Renal cortex interstitium (tissue), 11 donors: Measurements from ENCODE around the gene FBLIM1. TPM values are rescaled to one million over a fixed set of nuclear protein-coding genes. Genes with fewer than 3 reads are reported as not detected.
A peak's percentile ranks its signal among the peaks of the same experiment; 100 is the strongest.
"Not testable (repeated sequence)": the region's sequence is repeated elsewhere in the genome, so short reads cannot be mapped to it uniquely, and the experiment has no call there.

ENCODE experiments used
- DNase-seq, 11 donors: peaks; one replicate each; pipeline ENCODE4 v3.0.0-alpha.2; 2013; ENCODE audit warnings: low read depth in 9 of 11, low spot score in 4 of 11; ENCODE audit errors: extremely low read depth in 1 of 11
- polyA plus RNA-seq, 3 donors: library from polyadenylated mRNA; unstranded; fragments of 120-200 nt; gene quantifications; one replicate each; pipeline ENCODE4 v1.2.1, GENCODE V29; 2013; ENCODE audit not compliant: insufficient read length in 3 of 3

Gene FBLIM1
- polyA plus RNA-seq, 3 donors: 43.8 to 60.8 (median 56.9) TPM

DNA sequence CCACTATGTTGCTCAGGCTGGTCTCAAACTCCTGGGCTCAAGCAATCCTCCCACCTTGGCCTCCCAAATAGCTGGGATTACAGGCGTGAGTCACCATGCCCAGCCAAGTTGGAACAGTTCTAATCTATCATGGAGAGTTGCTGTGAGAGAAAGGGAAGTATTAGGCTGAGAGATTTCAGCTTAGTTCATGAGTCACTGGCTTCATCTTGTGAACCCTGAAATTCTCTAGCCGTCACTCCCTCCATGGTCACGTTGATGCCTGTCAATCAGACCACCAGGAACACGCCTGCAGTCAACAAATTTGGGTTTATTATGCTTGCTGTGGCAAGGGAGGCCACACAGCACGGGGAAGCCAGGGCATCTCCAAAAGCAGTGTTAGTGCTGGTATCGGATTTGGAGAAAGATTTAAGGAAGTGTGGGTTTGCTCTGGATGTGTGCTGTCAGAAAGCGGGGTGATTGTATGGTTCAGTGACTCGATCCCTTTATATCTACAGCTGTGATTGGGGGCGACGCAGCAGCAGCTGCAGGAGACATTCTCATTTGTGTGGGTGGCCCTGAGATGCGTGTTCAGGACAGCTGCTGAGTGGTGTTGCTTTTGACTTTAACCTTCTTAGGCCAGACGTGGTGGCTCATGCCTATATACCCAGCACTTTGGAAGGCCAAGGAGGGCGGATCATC, 30.2 kb downstream of the FBLIM1 start:
- DNase-seq: no peak

DNA sequence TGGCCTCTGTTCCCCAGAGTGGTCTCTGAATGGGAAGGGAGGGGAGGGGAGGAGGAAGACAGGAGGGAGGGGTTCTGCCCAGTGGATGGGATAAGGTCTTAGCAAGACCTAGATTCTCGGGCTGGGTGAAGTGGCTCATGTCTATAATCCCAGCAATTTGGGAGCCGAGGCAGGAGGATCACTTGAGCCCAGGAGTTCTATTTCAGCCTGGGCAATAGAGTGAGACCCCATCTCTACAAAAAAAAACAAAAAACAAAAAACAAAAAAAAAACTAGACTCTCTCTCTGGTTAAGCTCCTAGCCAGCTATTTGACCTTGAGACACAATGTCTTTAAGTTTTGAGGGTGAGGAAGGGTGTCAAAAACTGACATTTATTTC, 37.5 kb downstream of the FBLIM1 start:
- no peak for DNase-seq

DNA sequence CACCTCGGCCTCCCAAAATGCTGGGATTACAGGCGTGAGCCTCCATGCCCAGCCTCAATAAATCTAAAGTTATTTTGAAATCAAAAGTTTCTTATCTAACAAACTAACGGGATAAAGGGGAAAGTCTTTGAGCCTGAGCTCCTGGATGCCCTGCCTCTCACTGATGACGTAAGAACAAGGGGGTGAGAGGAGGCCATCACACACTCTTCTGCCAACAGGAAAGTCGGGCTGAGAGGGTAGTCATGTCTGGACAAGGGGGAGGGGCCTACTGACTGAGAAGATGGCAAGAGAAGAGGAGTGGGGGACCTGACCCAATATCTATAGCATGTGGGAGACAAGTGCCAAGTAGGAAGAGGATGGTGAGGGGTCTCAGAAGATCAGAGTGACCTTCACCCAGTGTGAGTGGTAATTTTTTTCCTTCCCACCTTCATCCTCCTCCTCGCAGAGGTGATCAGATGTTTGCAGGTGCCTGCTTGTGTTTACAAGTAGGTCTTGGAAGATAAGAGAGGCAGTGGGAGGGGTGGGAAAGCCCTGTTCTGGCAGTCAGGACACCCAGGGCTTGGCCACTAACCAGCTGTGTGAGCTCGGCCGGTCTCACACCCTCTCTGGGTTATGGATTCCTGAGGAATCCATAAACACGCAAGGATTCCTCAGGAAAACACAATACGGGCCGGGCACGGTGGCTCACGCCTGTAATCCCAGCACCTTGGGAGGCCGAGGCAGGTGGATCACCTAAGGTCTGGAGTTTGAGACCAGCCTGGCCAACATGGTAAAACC, 39.2 kb downstream of the FBLIM1 start:
- DNase-seq: no peak

DNA sequence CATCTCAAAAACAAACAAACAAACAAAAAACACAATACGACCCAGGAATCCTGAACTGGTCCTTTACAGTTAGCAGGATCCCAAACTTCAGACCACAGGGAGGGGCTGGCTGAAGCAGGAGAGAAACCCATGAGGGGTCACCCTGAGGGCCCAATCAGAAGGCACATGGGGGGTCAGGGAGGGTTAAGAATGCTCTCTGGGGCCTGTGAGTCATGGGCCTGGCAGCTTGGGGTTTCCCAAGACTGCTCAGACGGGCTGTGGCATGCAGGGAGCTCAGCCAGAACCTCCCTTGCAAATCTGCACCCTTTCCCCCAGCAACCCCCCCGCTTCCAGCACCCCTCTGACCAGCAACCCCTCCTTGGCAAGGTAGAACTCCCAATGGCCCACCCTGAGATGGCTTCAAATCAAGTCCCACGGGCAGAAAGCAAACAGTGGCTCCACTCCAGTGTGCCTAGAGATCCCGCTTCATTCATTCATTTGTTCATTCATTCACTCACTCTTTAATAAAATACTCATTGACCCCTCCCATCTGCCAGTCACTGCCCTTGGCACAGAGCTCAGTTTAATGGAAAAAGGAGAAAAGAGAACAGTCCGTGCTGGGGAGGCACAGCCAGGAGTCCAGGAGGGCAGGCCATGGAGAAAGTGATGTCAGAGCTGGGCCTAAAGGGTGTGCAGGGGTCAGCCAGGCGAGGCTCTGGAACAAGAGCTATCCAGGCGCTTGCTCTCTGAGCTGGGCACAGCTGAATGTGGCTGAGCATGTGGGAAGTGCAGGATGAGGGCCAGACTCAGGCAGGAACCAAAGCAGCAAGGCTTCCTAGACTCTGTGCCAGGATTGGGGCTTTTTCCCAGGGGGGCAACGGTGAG, 40.6 kb downstream of the FBLIM1 start:
- DNase-seq: no peak

DNA sequence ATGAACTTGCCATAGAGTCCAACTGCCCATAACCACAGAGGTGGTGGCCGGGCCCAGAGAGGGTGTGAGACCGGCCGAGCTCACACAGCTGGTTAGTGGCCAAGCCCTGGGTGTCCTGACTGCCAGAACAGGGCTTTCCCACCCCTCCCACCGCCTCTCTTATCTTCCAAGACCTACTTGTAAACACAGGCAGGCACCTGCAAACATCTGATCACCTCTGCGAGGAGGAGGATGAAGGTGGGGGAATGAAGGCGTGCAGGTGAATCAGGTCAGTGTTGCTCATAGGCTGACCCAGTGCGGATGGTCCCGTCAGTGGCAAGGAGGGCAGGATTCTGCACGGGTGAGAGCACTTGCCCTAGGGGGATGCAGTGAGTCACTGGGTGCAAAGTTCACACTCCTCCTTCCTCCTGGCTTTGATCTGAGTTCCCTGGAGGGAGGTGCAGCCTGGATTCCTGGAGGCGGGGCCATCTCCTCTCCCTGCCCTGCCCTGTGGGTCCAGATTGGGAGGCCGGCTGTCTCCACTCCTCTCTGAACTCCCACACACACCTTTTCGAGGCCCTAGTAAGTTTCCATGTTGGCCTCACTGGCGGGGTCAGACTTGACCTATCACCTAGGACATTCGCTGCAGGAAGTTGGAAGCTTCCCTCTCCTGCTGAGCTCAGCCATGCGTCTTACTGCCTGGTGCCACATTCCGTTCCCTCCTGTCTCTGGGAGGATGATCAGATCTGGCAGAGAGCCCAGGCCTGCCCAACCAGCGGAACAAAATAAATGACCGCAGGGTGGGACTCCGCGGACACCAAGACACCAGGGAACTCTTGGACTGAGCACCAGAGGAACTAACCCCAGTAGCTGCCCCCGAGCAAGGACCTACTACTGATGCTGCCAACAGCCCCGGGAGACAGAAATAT, 41.6 kb downstream of the FBLIM1 start:
- peak; percentile 50 to 77 (median 61) for DNase-seq

DNA sequence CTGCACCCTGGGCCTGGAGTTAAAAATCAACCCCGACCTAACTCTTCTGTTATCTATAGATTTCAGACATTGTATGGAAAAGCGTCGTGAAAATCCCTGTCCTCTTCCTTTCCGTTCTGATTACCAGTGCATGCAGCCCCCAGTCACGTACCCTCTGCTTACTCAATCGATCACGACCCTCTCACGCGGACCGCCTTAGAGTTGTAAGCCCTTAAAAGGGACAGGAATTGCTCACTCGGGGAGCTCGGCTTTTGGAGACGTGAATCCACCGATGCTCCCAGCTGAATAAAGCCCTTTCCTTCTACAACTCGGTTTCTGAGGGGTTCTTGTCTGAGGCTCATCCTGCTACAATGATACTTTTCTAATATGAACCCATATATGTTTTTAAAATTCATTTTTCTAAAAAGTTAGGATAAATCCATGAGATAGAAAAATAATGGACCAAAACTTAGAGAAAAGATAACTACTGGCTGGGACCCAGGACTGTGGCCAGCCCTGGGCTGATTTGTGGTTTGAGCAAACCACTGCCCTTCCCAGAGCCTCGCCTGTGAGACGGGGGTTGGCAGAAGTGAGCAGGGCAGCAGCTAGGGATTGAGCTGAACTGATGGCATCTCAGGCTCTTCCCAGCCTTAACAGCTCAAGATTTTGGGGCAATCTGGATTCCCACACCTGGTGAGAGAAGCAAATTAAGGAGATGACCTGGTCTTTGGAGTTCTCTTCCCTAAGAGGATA, 43.8 kb downstream of the FBLIM1 start:
- DNase-seq: no peak

DNA sequence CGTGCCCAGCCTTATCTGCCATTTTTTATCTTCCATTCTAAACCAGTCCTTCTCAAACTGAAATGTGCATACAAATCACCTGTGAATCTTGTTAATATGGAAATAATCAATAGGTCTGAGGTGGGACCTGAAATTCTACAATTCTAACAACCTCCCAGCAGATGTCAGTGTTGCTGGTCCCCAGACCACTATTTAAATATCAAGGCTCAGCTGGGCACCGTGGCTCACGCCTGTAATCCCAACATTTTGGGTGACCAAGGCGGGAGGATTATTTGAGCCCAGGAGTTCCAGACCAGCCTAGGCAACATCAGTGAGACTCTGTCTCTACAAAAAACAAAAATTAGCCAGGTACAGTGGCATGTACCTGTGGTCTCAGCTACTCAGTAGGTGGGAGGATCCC, 44.8 kb downstream of the FBLIM1 start:
- no peak for DNase-seq

DNA sequence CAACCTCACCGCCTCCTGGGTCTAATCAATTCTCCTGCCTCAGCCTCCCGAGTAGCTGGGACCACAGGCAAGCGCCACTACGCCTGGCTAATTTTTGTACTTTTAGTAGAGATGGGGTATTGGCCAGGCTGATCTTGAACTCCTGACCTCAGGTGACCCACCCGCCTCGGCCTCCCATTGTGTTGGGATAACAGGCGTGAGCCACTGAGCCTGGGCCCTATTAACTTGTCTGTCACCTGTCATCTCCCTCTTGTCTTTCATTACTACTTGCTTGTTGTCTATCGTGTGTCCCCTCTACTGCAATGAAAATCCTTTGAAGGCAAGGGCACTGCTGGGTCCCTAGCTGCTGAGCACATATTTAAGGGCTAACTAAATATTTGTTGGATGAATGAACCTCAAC, 45.5 kb downstream of the FBLIM1 start:
- DNase-seq: no peak

DNA sequence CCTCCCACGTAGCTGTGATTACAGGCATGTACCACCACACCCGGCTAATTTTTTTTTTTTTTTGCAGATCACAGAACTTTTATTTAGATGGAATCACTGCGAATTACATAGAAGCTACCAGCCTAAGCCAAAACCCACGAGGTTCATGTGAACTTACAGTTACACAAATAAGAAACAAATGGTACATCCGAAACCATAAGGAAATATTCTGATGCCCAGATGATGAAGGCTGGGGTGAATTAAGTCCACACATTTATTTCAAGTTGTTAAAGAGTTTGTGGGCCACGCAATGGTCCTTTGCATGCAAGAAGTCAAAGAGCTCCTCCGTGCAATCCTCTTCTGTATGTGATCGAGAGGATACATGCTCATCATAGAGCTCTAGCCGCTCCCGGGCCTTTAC, 48.5 kb downstream of the FBLIM1 start:
- DNase-seq: no peak

DNA sequence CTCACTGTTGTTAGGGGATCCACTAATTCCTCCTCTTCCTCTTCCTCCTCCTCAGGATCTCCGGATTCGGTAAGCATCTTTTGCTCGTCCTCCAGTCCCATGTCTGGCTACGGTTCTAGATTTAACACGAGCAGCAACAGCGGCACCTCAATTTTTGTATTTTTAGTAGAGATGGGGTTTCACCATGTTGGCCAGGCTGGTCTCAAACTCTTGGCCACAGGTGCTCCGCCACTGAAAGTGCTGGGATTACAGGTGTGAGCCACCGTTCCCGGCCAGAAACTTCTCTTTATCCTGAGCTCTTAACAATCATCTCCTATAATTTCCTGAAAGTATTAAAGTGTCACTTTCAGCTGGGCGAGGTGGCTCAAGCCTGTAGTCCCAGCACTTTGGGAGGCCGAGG, 49.0 kb downstream of the FBLIM1 start, which contains the start of gene UQCRHL:
UQCRHL (minus strand) TSS at position 101 of the 400 bp plus-strand sequence; CDS start at position 101, 0 bp downstream.
- not testable (repeated sequence) for DNase-seq

DNA sequence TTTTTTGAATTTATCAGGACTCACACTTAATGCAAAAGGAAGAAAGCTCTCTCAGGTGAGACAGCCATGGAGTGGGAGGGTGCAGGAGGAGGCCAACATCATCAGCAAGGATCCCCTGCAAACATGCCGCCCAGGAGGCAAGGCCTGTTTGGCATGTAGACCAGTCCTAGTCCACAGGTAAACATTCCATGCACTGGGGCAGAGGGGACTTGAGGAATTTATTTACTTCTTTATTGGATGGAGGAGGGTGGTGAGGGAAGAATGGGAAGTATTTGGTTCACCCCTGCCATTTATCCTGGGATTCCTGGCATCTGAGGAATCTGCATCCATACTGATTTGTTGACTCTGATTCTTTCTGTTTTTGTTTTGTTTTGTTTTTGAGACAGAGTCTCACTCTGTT, 50.4 kb downstream of the FBLIM1 start:
- no peak for DNase-seq

DNA sequence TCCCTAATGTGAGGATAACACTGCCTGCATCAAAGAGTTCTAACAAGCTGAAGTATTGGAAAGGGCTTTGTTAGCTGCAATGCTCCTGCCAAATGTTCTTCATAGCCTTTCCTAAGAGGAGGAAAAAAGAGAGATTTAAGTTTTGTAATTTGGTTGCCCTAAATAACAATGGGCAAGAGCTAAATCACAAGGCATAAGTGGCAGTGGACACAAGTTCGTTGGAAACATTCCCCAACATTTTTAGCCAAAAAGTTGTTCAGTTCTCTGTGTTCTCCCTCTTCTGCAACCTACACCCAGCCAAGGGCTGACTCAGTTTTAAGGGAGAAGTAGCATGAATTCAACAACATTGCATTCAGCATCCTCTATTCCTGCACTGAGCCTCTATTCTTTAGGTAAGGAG, 51.5 kb downstream of the FBLIM1 start:
- DNase-seq: no peak

DNA sequence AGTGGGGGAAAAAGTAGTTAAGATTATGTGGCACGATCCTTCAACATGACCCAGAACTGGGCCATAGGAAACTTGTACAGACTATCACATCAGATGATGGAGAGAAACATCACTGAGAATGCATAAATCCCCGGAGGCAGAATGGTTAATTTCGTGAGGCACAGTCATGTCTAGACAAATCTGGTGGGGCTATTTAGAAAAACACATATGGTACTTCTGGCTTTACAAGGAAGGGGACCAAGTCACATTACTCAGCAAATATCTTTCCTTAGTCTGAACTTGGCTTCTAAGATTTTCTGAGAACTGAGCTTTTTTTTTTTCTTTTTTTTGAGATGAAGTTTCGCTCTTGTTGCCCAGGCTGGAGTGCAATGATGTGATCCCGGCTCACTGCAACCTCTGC, 58.1 kb downstream of the FBLIM1 start:
- no peak for DNase-seq

DNA sequence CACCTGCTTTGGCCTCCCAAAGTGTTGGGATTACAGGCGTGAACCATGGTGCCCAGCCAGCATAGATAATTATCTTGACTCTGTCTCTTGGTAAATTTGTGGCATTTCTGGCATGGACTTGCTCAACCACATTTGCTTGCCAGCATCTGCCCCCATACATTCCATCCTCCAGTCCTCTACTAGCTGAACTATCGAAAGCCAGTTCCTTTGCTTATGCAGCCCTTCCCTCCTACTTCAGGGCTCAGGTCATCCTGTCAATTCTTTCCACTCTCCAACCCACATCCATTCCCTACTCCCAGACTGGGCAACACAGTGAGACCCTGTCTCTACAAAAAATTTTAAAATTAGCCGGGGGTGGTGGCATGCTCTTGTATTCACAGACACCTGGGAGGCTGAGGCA, 61.9 kb downstream of the FBLIM1 start:
- DNase-seq: no peak

DNA sequence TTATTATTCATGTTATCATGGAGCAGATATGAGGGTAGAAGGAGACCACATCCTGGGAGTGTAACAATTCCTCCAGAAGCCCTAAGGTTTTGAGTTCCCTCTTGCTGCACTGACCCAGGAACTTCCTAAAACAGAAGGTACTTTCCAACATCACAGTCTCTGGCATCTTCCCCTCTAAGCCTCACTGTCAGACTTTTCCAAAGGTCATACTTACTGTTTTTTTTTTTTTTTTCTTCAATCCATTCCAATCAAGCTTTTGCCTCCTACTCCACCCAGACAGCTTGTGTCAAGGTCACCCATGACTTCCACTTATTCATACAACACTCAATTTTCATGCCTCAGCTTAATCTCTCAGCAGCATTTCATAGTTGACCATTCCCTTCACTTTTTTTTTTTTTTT, 67.2 kb downstream of the FBLIM1 start:
- DNase-seq: no peak

DNA sequence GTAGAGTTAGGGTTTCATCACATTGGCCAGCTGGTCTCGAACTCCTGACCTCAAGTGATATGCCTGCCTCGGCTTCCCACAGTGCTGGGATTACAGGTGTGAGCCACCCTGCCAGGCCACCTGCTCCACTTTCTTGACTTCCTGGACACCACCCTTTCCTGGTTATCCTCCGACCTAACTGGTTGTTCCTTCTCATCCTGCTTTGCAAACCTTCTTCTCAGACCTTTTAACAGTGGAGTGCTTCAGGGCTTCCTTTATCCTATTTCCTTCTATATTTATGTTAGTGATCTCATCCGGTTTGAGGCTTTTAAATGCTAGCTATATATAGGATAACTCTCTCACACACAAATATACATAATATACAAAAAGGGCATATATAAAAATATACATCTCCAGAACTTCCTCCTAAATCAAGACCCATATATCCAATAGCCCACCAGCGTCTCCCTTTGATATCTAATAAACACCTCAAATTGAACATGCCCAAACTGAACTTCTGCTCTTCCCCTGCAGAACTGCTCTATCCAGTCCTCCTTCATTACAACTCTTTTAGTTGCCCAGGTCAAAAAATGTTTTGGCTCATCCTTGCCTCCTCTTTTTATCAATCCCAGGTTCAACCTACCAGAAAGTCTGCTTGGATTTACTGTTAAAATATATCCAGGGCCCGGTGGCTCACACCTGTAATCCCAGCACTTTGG, 68.4 kb downstream of the FBLIM1 start:
- no peak for DNase-seq

DNA sequence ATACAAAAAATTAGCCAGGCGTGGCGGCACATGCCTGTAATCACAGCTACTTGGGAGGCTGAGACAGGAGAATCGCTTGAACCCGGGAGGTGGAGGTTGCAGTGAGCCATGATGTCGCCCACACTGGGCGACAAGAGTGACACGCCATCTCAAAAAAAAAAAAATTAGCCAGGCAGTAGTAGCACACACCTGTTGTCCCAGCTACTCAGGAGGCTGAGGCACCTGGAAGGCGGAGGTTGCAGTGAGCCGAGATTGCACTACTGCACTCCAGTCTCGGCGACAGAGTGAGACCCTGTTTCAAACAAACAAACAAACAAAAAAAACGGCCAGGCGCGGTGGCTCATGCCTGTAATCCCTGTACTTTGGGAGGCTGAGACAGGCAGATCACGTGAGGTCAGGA, 69.0 kb downstream of the FBLIM1 start:
- DNase-seq: not testable (repeated sequence)

DNA sequence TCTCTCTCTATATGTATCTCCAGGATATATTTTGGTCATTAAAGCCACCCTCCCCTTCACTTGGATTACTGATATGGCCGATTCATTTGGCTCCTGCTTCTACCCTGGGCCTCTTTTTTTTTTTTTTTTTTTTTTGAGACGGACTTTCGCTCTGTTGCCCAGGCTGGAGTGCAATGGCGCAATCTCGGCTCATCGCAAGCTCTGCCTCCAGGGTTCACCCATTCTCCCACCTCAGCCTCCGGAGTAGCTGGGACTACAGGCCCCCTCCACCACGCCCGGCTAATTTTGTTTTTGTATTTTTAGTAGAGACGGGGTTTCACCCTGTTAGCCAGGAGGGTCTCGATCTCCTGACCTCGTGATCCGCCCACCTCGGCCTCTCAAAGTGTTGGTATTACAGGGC, 70.3 kb downstream of the FBLIM1 start:
- DNase-seq: not testable (repeated sequence)
